ENCODE results near the gene HPS3. TPM values are rescaled to one million over a fixed set of nuclear protein-coding genes. Genes with fewer than 3 reads are reported as not detected.

HPS3 gene
- total RNA-seq, 1 experiment from 2014 or later, result 68.0 TPM

DNA sequence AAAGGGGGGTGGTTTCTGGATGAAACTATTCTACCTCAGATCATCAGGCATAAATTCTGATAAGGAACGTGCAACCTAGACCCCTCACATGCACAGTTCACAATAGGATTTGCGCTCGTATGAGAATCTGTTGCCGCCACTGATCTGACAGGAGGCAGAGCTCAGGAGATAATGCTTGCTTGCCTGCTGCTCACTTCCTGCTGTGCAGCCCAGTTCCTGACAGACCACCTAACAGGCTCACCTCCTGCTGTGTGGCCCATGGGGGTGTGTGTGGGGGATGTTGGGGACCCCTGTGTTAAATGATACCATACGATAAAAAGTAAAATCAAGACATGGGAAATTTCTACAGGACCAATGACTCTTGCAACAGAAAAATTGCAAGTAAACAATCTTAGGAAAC lies 68.2 kb downstream of the HPS3 start:
- POLR2A ChIA-PET, result no interaction called here
- peaks cover 11% of the 10 kb centered on the region for H3K4me1 ChIP-seq (ENCODE audit: control insufficient read depth, insufficient read depth, low read length)
- no peaks in the 10 kb centered on the region for H3K36me3 ChIP-seq (ENCODE audit: control insufficient read depth, insufficient read depth, low read length)
- in situ Hi-C loops (cut with HindIII; ENCODE audit: low pct_unique_long_range_greater_than_20kb, low sequenced_read_pairs) (no loop called here), intact Hi-C loops (cut with micrococcal nuclease; ENCODE audit: unreplicated experiment) (no loop called here)
- no peaks in the 10 kb centered on the region for H3K9me3 ChIP-seq (ENCODE audit: control insufficient read depth, insufficient read depth, low read depth, low read length)
- CTCF ChIA-PET, result no interaction called here
- no peaks in the 10 kb centered on the region for H3K27me3 ChIP-seq (ENCODE audit: control insufficient read depth, insufficient read depth, low read length)
- no TSS peak for BruUV-seq (replicated peaks)
- no peak for TF ChIP-seq SIN3A (IDR thresholded peaks at IDR 0.05; ENCODE audit: borderline replicate concordance, insufficient read depth, low read depth, low read length)
- TF ChIP-seq TCF7L2 (IDR thresholded peaks at IDR 0.05; ENCODE audit: low read depth, low read length), result no peak
- peak overlapping the region; percentile 13; the same call in 1 of the 2 replicates for H3K27ac ChIP-seq (ENCODE audit: low read length)
- H3K4me3 ChIP-seq (ENCODE audit: low read depth in 2 of 2, low read length in 2 of 2), result no peak overlapping the region
- ATAC-seq, result no peak
- no peak for DNase-seq (ENCODE audit: low read depth, low spot score)

DNA sequence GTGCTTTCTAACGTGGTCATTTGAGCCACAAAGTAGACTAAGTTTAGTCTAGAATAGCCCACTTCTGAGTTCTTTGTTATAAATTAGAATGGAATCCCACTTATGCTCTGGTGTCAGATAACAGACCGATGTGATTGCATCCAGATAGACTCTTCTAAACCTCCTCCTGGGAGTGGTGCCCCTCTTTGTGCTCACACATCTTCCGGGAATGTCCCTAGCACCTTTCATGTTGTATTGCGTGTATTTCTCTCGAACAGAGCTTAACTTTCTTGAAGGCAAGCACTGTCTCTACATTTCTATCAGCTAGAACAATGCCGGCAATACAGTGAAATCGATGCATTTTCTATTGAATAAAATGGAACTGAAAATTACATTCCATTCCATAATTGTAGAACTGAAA lies 69.2 kb downstream of the HPS3 start:
- ChIA-PET POLR2A (no interaction called here), CTCF (no interaction called here)
- no peak for TF ChIP-seq REST (IDR thresholded peaks at IDR 0.05; ENCODE audit: insufficient read depth in 1 of 2, low read depth in 2 of 2, low read length in 1 of 2)
- no peak for TF ChIP-seq TCF7L2 (IDR thresholded peaks at IDR 0.05; ENCODE audit: low read depth, low read length)
- TF ChIP-seq POLR2AphosphoS5 (IDR thresholded peaks at IDR 0.05; ENCODE audit: low read depth, low read length), result no peak
- TF ChIP-seq, protein P1, sequence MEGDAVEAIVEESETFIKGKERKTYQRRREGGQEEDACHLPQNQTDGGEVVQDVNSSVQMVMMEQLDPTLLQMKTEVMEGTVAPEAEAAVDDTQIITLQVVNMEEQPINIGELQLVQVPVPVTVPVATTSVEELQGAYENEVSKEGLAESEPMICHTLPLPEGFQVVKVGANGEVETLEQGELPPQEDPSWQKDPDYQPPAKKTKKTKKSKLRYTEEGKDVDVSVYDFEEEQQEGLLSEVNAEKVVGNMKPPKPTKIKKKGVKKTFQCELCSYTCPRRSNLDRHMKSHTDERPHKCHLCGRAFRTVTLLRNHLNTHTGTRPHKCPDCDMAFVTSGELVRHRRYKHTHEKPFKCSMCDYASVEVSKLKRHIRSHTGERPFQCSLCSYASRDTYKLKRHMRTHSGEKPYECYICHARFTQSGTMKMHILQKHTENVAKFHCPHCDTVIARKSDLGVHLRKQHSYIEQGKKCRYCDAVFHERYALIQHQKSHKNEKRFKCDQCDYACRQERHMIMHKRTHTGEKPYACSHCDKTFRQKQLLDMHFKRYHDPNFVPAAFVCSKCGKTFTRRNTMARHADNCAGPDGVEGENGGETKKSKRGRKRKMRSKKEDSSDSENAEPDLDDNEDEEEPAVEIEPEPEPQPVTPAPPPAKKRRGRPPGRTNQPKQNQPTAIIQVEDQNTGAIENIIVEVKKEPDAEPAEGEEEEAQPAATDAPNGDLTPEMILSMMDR (IDR thresholded peaks at IDR 0.05), result no peak
- no peak for TF ChIP-seq SIN3A (IDR thresholded peaks at IDR 0.05; ENCODE audit: borderline replicate concordance, insufficient read depth, low read depth, low read length)
- in situ Hi-C loops (cut with HindIII; ENCODE audit: low pct_unique_long_range_greater_than_20kb, low sequenced_read_pairs), result no loop called here
- no peaks in the 10 kb centered on the region for H3K9me3 ChIP-seq (ENCODE audit: control insufficient read depth, insufficient read depth, low read depth, low read length)
- H3K4me3 ChIP-seq (ENCODE audit: low read depth in 2 of 2, low read length in 2 of 2), result no peak overlapping the region
- no TSS peak for BruUV-seq (replicated peaks)
- ATAC-seq (no peak), DNase-seq (ENCODE audit: low read depth, low spot score) (no peak)
- no peak overlapping the region for H3K27ac ChIP-seq (ENCODE audit: low read length)
- H3K4me1 ChIP-seq (ENCODE audit: control insufficient read depth, insufficient read depth, low read length), result peaks cover 11% of the 10 kb centered on the region
- no peaks in the 10 kb centered on the region for H3K27me3 ChIP-seq (ENCODE audit: control insufficient read depth, insufficient read depth, low read length)
- no peaks in the 10 kb centered on the region for H3K36me3 ChIP-seq (ENCODE audit: control insufficient read depth, insufficient read depth, low read length)
- intact Hi-C loops (cut with micrococcal nuclease; ENCODE audit: unreplicated experiment), result no loop called here

DNA sequence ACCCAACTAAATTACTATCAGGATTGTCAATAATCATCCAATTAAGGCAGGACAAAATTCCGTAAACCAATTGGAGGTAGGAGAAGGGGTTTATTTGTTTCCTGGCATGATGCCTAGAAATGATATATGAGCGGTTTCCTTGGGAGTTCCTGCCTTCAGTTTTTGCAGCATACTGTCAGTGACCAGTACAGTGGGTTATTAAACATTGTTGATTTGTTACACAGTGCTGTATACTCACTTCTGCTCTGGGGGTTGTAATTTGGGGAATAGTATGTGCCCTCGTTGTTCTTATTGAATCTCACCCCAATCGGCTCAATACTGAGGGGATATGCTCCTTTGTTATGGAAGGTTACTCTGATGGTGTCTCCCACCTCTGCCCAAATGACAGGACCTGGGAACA lies 70.0 kb downstream of the HPS3 start:
- no TSS peak for BruUV-seq (replicated peaks)
- ChIA-PET POLR2A (no interaction called here), CTCF (no interaction called here)
- intact Hi-C loops (cut with micrococcal nuclease; ENCODE audit: unreplicated experiment), result no loop called here
- ATAC-seq (no peak), DNase-seq (ENCODE audit: low read depth, low spot score) (no peak)
- Histone ChIP-seq H3K36me3 (ENCODE audit: control insufficient read depth, insufficient read depth, low read length) (no peaks in the 10 kb centered on the region), H3K4me1 (ENCODE audit: control insufficient read depth, insufficient read depth, low read length) (peaks cover 11% of the 10 kb centered on the region), H3K9me3 (ENCODE audit: control insufficient read depth, insufficient read depth, low read depth, low read length) (no peaks in the 10 kb centered on the region), H3K27me3 (ENCODE audit: control insufficient read depth, insufficient read depth, low read length) (no peaks in the 10 kb centered on the region), H3K27ac (ENCODE audit: low read length) (peak overlapping the region; percentile 18; the same call in 1 of the 2 replicates), H3K4me3 (ENCODE audit: low read depth in 2 of 2, low read length in 2 of 2) (no peak overlapping the region)
- in situ Hi-C loops (cut with HindIII; ENCODE audit: low pct_unique_long_range_greater_than_20kb, low sequenced_read_pairs), result no loop called here
- no peak for TF ChIP-seq POLR2AphosphoS5 (IDR thresholded peaks at IDR 0.05; ENCODE audit: low read depth, low read length)
- TF ChIP-seq, protein P1 (IDR thresholded peaks at IDR 0.05), result no peak
- no peak for TF ChIP-seq TCF7L2 (IDR thresholded peaks at IDR 0.05; ENCODE audit: low read depth, low read length)
- no peak for TF ChIP-seq REST (IDR thresholded peaks at IDR 0.05; ENCODE audit: insufficient read depth in 1 of 2, low read depth in 2 of 2, low read length in 1 of 2)

All from Panc1 (cell line).